GM23248 (cell line): ENCODE measurements around the gene MEIS2.

Source experiments
- EZH2 ChIP-seq: fragments of 200-600 bp; sonication (generic); IDR thresholded peaks from 2 replicates; pipeline ENCODE4 v1.6.1; 2018; ENCODE audit warnings: antibody characterized with exemption, mild to moderate bottlenecking; ENCODE audit not compliant: insufficient read depth, poor library complexity, severe bottlenecking
- EZH2phosphoT487 ChIP-seq: fragments of 200-600 bp; sonication (generic); IDR thresholded peaks from 2 replicates; pipeline ENCODE4 v1.6.1; 2018; ENCODE audit warnings: antibody characterized with exemption, moderate library complexity, mild to moderate bottlenecking, low read depth; ENCODE audit not compliant: insufficient read depth

DNA sequence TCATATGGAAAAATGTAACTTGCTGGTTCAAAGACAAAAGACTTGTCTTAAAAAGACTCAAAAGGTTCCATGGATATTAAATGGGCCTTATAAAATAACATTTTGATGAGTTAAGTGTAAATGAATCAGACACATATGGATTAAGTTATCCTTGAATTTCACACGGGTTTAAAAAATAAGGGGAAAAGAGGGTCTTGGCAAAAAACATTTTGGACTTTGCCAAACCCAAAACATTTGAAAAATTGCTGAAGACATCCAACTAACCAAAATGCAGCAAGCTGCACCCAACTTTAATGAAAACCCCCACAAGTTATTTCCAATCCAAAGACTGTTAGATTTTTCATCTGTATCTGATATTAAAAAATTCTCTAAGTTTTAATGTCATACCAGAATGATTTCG lies 200.7 kb downstream of the MEIS2 start:
- TF ChIP-seq EZH2 (no peak), EZH2phosphoT487 (no peak)
